Fibroblast of pulmonary artery (primary cell): ENCODE data around the gene ZNRF3.
A peak's percentile ranks its signal among the peaks of the same experiment; 100 is the strongest.
"Not testable (repeated sequence)": the region's sequence is repeated elsewhere in the genome, so short reads cannot be mapped to it uniquely, and the experiment has no call there.

Experiments
- DNase-seq: peaks from one replicate; pipeline ENCODE4 v3.0.0-alpha.2; 2010; ENCODE audit warnings: low read depth
- H3K4me3 ChIP-seq: replicated peaks from 2 replicates; pipeline ENCODE4 v1.5.1; 2011; ENCODE audit warnings: low read depth, mild to moderate bottlenecking, control low read depth, low read length, moderate library complexity
- CTCF ChIP-seq: IDR thresholded peaks from 2 replicates; pipeline ENCODE4 v1.5.1; 2011; ENCODE audit warnings: mild to moderate bottlenecking, control low read depth, low read length, inconsistent platforms; ENCODE audit errors: missing control alignments

ZNRF3 gene

GRCh38 chr22:28904211-28904896 is 21.0 kb downstream of the ZNRF3 start:
- no peak overlapping the region for H3K4me3 ChIP-seq
- no peak for DNase-seq
- TF ChIP-seq CTCF = no peak

- no peak for TF ChIP-seq CTCF
- DNase-seq = no peak
- H3K4me3 ChIP-seq = no peak overlapping the region
Measured at GRCh38 chr22:28905256-28905832, 22.0 kb downstream of the ZNRF3 start.

- H3K4me3 ChIP-seq = no peak overlapping the region
- no peak for TF ChIP-seq CTCF
- no peak for DNase-seq
Measured at GRCh38 chr22:28906312-28906711, 22.9 kb downstream of the ZNRF3 start.

- no peak overlapping the region for H3K4me3 ChIP-seq
- TF ChIP-seq CTCF = no peak
- no peak for DNase-seq
Measured at GRCh38 chr22:28907311-28908008, 24.1 kb downstream of the ZNRF3 start.

GRCh38 chr22:28908810-28909209 is 25.4 kb downstream of the ZNRF3 start:
- not testable (repeated sequence) for H3K4me3 ChIP-seq, DNase-seq

- DNase-seq = peak; percentile 34
- no peak for TF ChIP-seq CTCF
Measured at GRCh38 chr22:28909375-28909774, 26.0 kb downstream of the ZNRF3 start.

GRCh38 chr22:28910569-28911303 is 27.4 kb downstream of the ZNRF3 start:
- no peak for TF ChIP-seq CTCF
- no peak overlapping the region for H3K4me3 ChIP-seq
- DNase-seq = no peak

More at GRCh38 chr22:28909375-28909774, 26.0 kb downstream of the ZNRF3 start:
- H3K4me3 ChIP-seq = no peak overlapping the region
